Trophoblast cell (in vitro differentiated cells and primary cell): Measurements from ENCODE around the gene LRRC58.

ENCODE experiments used
- DNase-seq, 2 donors: peaks; one replicate each; pipeline ENCODE4 v3.0.0-alpha.2; 2016
- H2AFZ ChIP-seq: 2 replicates; pipeline ENCODE4 v1.6.1; 2013; ENCODE audit warnings: low read length, moderate library complexity, mild to moderate bottlenecking; ENCODE audit not compliant: insufficient read depth, poor library complexity
- H2AK5ac ChIP-seq: 2 replicates; pipeline ENCODE4 v1.6.1; 2013; ENCODE audit warnings: mild to moderate bottlenecking, low read length
- H2BK120ac ChIP-seq: 2 replicates; pipeline ENCODE4 v1.6.1; 2013; ENCODE audit warnings: low read length, mild to moderate bottlenecking, moderate library complexity; ENCODE audit not compliant: insufficient read depth, poor library complexity
- H2BK12ac ChIP-seq: 2 replicates; pipeline ENCODE4 v1.6.1; 2013; ENCODE audit warnings: mild to moderate bottlenecking, low read length, moderate library complexity
- H2BK5ac ChIP-seq: 2 replicates; pipeline ENCODE4 v1.6.1; 2013; ENCODE audit warnings: low read length, low read depth, moderate library complexity, mild to moderate bottlenecking; ENCODE audit not compliant: poor library complexity
- H3K14ac ChIP-seq: 2 replicates; pipeline ENCODE4 v1.6.1; 2013; ENCODE audit warnings: mild to moderate bottlenecking, low read length
- H3K18ac ChIP-seq: 2 replicates; pipeline ENCODE4 v1.6.1; 2013; ENCODE audit warnings: mild to moderate bottlenecking, low read length
- H3K23ac ChIP-seq: 2 replicates; pipeline ENCODE4 v1.6.1; 2013; ENCODE audit warnings: low read length
- H3K27ac ChIP-seq: 2 replicates; pipeline ENCODE4 v1.5.1; 2013; ENCODE audit warnings: low read depth, mild to moderate bottlenecking, inconsistent platforms, low read length, moderate library complexity
- H3K27me3 ChIP-seq: 2 replicates; pipeline ENCODE4 v1.6.1; 2013; ENCODE audit warnings: inconsistent platforms, mild to moderate bottlenecking, low read length, moderate library complexity; ENCODE audit not compliant: insufficient read depth
- H3K36me3 ChIP-seq, 2 experiments: 1 replicate in 1 of 2; 2 replicates in 1 of 2; pipeline ENCODE4 v1.6.1; 2013; ENCODE audit warnings: low read length in 2 of 2, mild to moderate bottlenecking in 2 of 2, moderate library complexity in 1 of 2; ENCODE audit not compliant: insufficient read depth in 2 of 2, control insufficient read depth in 1 of 2
- H3K4ac ChIP-seq: 2 replicates; pipeline ENCODE4 v1.6.1; 2013; ENCODE audit warnings: low read depth, mild to moderate bottlenecking, low read length, moderate library complexity
- H3K4me1 ChIP-seq, 2 experiments: 1 replicate in 1 of 2; 2 replicates in 1 of 2; pipeline ENCODE4 v1.6.1; 2013; ENCODE audit warnings: low read length in 2 of 2, mild to moderate bottlenecking in 2 of 2, moderate library complexity in 1 of 2; ENCODE audit not compliant: insufficient read depth in 2 of 2, control insufficient read depth in 1 of 2
- H3K4me2 ChIP-seq: 2 replicates; pipeline ENCODE4 v1.6.1; 2013; ENCODE audit warnings: inconsistent platforms, mild to moderate bottlenecking, low read length, moderate library complexity
- H3K4me3 ChIP-seq: 2 replicates; pipeline ENCODE4 v1.5.1; 2013; ENCODE audit warnings: mild to moderate bottlenecking, low read depth, low read length, inconsistent platforms
- H3K79me1 ChIP-seq: one replicate; pipeline ENCODE4 v1.6.1; 2013; ENCODE audit warnings: low read length
- H3K79me2 ChIP-seq: 2 replicates; pipeline ENCODE4 v1.6.1; 2013; ENCODE audit warnings: low read length, mild to moderate bottlenecking; ENCODE audit not compliant: control insufficient read depth, insufficient read depth, poor library complexity
- H3K9ac ChIP-seq: 2 replicates; pipeline ENCODE4 v1.6.1; 2013; ENCODE audit warnings: mild to moderate bottlenecking, low read length
- H3K9me3 ChIP-seq: 2 replicates; pipeline ENCODE4 v1.6.1; 2013; ENCODE audit warnings: low read depth, mild to moderate bottlenecking, control low read depth, inconsistent platforms, low read length; ENCODE audit not compliant: insufficient read depth
- H4K12ac ChIP-seq: 2 replicates; pipeline ENCODE4 v1.6.1; 2013; ENCODE audit warnings: low read depth, mild to moderate bottlenecking, low read length, moderate library complexity
- H4K8ac ChIP-seq: 2 replicates; pipeline ENCODE4 v1.6.1; 2013; ENCODE audit warnings: low read depth, mild to moderate bottlenecking, low read length, moderate library complexity
- H4K91ac ChIP-seq: one replicate; pipeline ENCODE4 v1.6.1; 2013; ENCODE audit warnings: low read depth, mild to moderate bottlenecking, low read length, moderate library complexity
- WGBS: extraction: QIAGEN DNeasy Blood & Tissue Kit; methylation state at CpG from one replicate; pipeline ENCODE4 v1.1.7; 2013; ENCODE audit warnings: missing lambda C conversion rate; ENCODE audit not compliant: insufficient read length, insufficient coverage; ENCODE audit errors: extremely low coverage; 5-methylcytosine and 5-hydroxymethylcytosine counted together

LRRC58 gene

DNA sequence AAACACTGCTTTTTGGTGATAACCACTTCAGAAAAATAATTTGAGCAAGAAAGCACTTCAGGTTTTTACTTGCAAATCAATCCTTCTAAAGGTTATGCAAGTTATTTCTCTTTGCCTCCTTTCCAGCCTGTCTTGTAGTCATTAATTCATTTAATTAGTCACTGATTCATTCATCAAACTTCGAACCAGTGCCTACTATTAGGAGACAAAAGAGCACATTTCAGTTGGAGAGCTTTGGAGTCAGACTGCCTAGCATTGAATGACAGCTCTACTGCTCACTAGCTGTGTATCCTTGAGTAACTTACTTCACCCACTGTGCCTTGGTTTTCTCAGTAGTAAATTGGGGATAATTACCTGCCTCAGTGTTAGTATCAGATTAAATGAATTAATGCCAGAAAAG is 14.9 kb upstream of the LRRC58 start:
- no peak overlapping the region for H3K9ac ChIP-seq
- H4K91ac ChIP-seq: no peak overlapping the region

GRCh38 chr3:120357807-120358206 is 8.7 kb upstream of the LRRC58 start:
- Histone ChIP-seq H3K79me1 (no peaks in the 10 kb centered on the region), H4K8ac (no peak overlapping the region), H3K18ac (no peak overlapping the region), H2BK120ac (no peak overlapping the region), H2BK12ac (no peak overlapping the region), H3K9ac (no peak overlapping the region), H3K4me2 (no peak overlapping the region), H2AK5ac (no peak overlapping the region), H3K27ac (no peak overlapping the region), H3K9me3 (no peaks in the 10 kb centered on the region), H4K91ac (no peak overlapping the region), H3K4me3 (no peak overlapping the region), H4K12ac (no peak overlapping the region), H2AFZ (no peak overlapping the region), H3K79me2 (no peaks in the 10 kb centered on the region), H3K36me3 (no peaks in the 10 kb centered on the region), H2BK5ac (no peak overlapping the region), H3K4me1 (no peaks in the 10 kb centered on the region), H3K27me3 (no peaks in the 10 kb centered on the region), H3K14ac (no peak overlapping the region), H3K23ac (no peak overlapping the region), H3K4ac (no peak overlapping the region)
- no peak for DNase-seq

More for the DNA sequence above, 14.9 kb upstream of the LRRC58 start:
- peak in 1 of 2 donors; percentile 13 for DNase-seq
- Histone ChIP-seq H3K79me1 (no peaks in the 10 kb centered on the region), H3K27ac (no peak overlapping the region), H3K14ac (no peak overlapping the region), H3K9me3 (no peaks in the 10 kb centered on the region), H3K4ac (no peak overlapping the region), H2BK5ac (no peak overlapping the region), H3K4me1 (no peaks in the 10 kb centered on the region), H2BK120ac (no peak overlapping the region), H2AK5ac (no peak overlapping the region), H3K18ac (no peak overlapping the region), H3K36me3 (no peaks in the 10 kb centered on the region), H4K12ac (no peak overlapping the region), H4K8ac (no peak overlapping the region), H3K79me2 (no peaks in the 10 kb centered on the region), H3K27me3 (no peaks in the 10 kb centered on the region), H3K4me3 (no peak overlapping the region), H3K4me2 (no peak overlapping the region), H2BK12ac (no peak overlapping the region), H3K23ac (no peak overlapping the region), H2AFZ (no peak overlapping the region)
- no CpG with 5 or more reads among the region's 1 CpG for WGBS

DNA sequence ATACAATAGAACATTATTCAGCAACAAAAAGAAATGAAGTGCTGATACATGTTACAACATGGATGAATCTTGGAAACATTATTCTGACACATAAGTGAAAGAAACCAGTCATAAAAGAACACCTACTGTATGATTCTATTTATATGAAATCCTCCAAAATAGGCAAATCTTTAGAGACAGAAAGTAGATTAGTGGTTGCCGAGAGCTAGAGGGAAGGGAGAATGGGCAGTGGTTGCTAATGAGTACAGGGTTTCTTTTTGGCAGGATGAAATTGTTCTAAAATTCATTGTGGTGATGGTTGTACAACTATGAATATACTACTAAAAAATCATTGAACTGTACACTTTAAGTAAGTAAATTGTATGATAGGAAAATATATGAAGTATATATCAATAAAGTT is 6.3 kb upstream of the LRRC58 start:
- H3K4me3 ChIP-seq: no peak overlapping the region
- no peaks in the 10 kb centered on the region for H3K36me3 ChIP-seq
- H3K23ac ChIP-seq: no peak overlapping the region
- no peak overlapping the region for H3K14ac ChIP-seq
- H3K27me3 ChIP-seq: no peaks in the 10 kb centered on the region
- H3K79me2 ChIP-seq: no peaks in the 10 kb centered on the region
- no peaks in the 10 kb centered on the region for H3K9me3 ChIP-seq
- H4K91ac ChIP-seq: no peak overlapping the region
- no peak overlapping the region for H2BK5ac ChIP-seq
- H3K4me1 ChIP-seq: peaks cover 0 to 2% of the 10 kb centered on the region in 2 experiments
- no peaks in the 10 kb centered on the region for H3K79me1 ChIP-seq
- H2BK120ac ChIP-seq: no peak overlapping the region
- no peak for DNase-seq
- WGBS: no CpG with 5 or more reads among the region's 1 CpG
- no peak overlapping the region for H2BK12ac ChIP-seq
- H3K9ac ChIP-seq: no peak overlapping the region
- no peak overlapping the region for H3K27ac ChIP-seq
- no peak overlapping the region for H3K4me2 ChIP-seq
- H4K12ac ChIP-seq: no peak overlapping the region
- no peak overlapping the region for H4K8ac ChIP-seq
- no peak overlapping the region for H2AFZ ChIP-seq
- no peak overlapping the region for H3K4ac ChIP-seq
- H2AK5ac ChIP-seq: no peak overlapping the region
- H3K18ac ChIP-seq: no peak overlapping the region

- H3K27ac ChIP-seq: no peak overlapping the region
- no peak overlapping the region for H4K91ac ChIP-seq
- H2BK5ac ChIP-seq: no peak overlapping the region
- H3K23ac ChIP-seq: no peak overlapping the region
- H2AK5ac ChIP-seq: no peak overlapping the region
- H3K79me1 ChIP-seq: peaks cover 11% of the 10 kb centered on the region
- H3K4ac ChIP-seq: no peak overlapping the region
- H2BK12ac ChIP-seq: no peak overlapping the region
- H4K8ac ChIP-seq: no peak overlapping the region
- H3K9ac ChIP-seq: no peak overlapping the region
- no peaks in the 10 kb centered on the region for H3K9me3 ChIP-seq
- no peak overlapping the region for H3K4me3 ChIP-seq
- H3K36me3 ChIP-seq: no peaks in the 10 kb centered on the region
- H3K4me2 ChIP-seq: no peak overlapping the region
- no peak for DNase-seq
- peaks cover 7% of the 10 kb centered on the region for H3K79me2 ChIP-seq
- no peak overlapping the region for H2BK120ac ChIP-seq
- H3K14ac ChIP-seq: no peak overlapping the region
- H4K12ac ChIP-seq: no peak overlapping the region
- no peaks in the 10 kb centered on the region for H3K27me3 ChIP-seq
- H3K4me1 ChIP-seq: peaks cover 0 to 2% of the 10 kb centered on the region in 2 experiments
- H2AFZ ChIP-seq: no peak overlapping the region
- no peak overlapping the region for H3K18ac ChIP-seq
Measured at GRCh38 chr3:120353463-120353862, 4.3 kb upstream of the LRRC58 start.
